H1 (cell line): Measurements from ENCODE around the gene CFAP74. TPM values are rescaled to one million over a fixed set of nuclear protein-coding genes. Genes with fewer than 3 reads are reported as not detected.

Experiments
- BACH1 ChIP-seq: IDR thresholded peaks from 2 replicates; pipeline ENCODE4 v1.6.1; 2012; ENCODE audit warnings: low read length, improper control_type of control experiment
- BCL11A ChIP-seq, 2 experiments: IDR thresholded peaks; one replicate each; pipeline ENCODE4 v1.6.1; 2011; ENCODE audit warnings: low read depth in 2 of 2, low read length in 2 of 2, mild to moderate bottlenecking in 2 of 2
- BRCA1 ChIP-seq: IDR thresholded peaks from 2 replicates; pipeline ENCODE4 v1.6.1; 2012; ENCODE audit warnings: low read depth, low read length, improper control_type of control experiment
- EZH2 ChIP-seq: fragments of 200-600 bp; sonication (generic); IDR thresholded peaks from 2 replicates; pipeline ENCODE4 v1.7.1; 2012; ENCODE audit warnings: low read depth, mild to moderate bottlenecking, moderate library complexity, low read length, inconsistent platforms; ENCODE audit not compliant: severe bottlenecking
- GTF2F1 ChIP-seq: IDR thresholded peaks from 2 replicates; pipeline ENCODE4 v1.6.1; 2012; ENCODE audit warnings: low read depth, low read length, improper control_type of control experiment, borderline replicate concordance
- HDAC6 ChIP-seq: IDR thresholded peaks from one replicate; pipeline ENCODE4 v1.7.1; 2012; ENCODE audit warnings: low read depth, mild to moderate bottlenecking, inconsistent platforms, low read length, moderate library complexity
- NRF1 ChIP-seq: IDR thresholded peaks from 2 replicates; pipeline ENCODE4 v1.6.1; 2011; ENCODE audit warnings: mild to moderate bottlenecking, low read depth, low read length, improper control_type of control experiment
- POLR2A ChIP-seq, 2 experiments: IDR thresholded peaks; 1 replicate in 1 of 2; 2 replicates in 1 of 2; pipeline ENCODE4 v1.6.1; 2011; ENCODE audit warnings: low read depth in 2 of 2, low read length in 2 of 2, mild to moderate bottlenecking in 2 of 2; ENCODE audit errors: control extremely low read depth in 1 of 2
- TAF1 ChIP-seq: IDR thresholded peaks from 2 replicates; pipeline ENCODE4 v1.6.1; 2011; ENCODE audit warnings: mild to moderate bottlenecking, low read depth, low read length
- TCF12 ChIP-seq: IDR thresholded peaks from 2 replicates; pipeline ENCODE4 v1.6.1; 2011; ENCODE audit warnings: low read depth, mild to moderate bottlenecking, low read length
- polyA plus RNA-seq, 7 experiments: library from polyadenylated mRNA; depleted of rRNA in 3 of 7; stranded (reverse) in 5 of 7; unstranded in 2 of 7; fragments of >200 nt in 5 of 7; fragments of 200-250 nt in 2 of 7; gene quantifications; 1 replicate in 5 of 7; 2 replicates in 1 of 7; 4 replicates in 1 of 7; pipeline versions ENCODE4 v1.2.1 to v1.2.3, GENCODE V29; 2011 to 2013; ENCODE audit warnings: missing spikeins in 2 of 7, mixed read lengths in 2 of 7
- total RNA-seq: library from RNA; stranded (reverse); fragmentation: NEBNext Ultra II Directional; extraction: Animal tissue kit (Norgen Biotek cat#: 25700); gene quantifications from 2 replicates; pipeline ENCODE4 v1.2.1, GENCODE V29; 2021
- TF ChIP-seq, protein P1 (sequence below): IDR thresholded peaks from 2 replicates; pipeline ENCODE4 v1.6.1; 2012; ENCODE audit warnings: inconsistent platforms

Gene CFAP74
- total and polyA plus RNA-seq, 2 of the 8 experiments (the other 6 are each of a cell fraction or from before 2014, with no cell fraction given) = 0.09 to 0.20 TPM

DNA sequence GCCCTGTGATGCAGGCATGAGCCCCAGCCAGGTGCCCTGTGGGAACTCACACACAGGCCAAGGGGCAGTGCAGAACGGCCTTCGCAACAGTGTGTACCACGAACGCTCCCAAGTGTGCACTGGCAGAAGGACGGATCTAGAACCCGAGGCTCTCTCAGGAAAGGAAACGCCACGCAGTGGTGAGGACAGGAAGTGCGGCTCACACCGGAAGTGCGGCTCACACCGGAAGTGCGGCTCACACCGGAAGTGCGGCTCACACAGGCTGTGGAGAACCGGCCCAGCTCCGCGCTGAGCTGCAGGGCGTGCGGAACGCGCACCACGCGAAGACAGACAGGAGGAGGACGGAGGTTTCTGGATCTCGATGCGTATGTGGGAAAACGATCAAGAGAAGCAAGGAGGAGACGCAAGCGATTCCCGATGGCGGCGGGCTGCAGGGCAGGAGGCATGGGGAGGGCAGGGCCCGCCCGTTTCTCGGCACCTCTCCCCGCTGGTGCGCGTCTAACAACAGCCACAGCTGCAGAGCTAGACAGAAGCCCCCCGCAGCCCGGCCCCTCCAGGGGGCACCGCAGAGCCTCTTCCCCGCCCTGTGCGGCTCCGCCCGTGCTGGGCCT lies 48.6 kb downstream of the CFAP74 start (continued):
- TF ChIP-seq BACH1 = peak; percentile 81
- TF ChIP-seq POLR2A (IDR thresholded peaks at IDR 0.05; ENCODE audit: control extremely low read depth in 1 of 2, low read depth in 2 of 2, low read length in 2 of 2) = no peak
- no peak for TF ChIP-seq TAF1
- no peak for TF ChIP-seq NRF1
- no peak for TF ChIP-seq EZH2
- TF ChIP-seq BCL11A (IDR thresholded peaks at IDR 0.05; ENCODE audit: low read depth in 2 of 2, low read length in 2 of 2) = no peak
- no peak for TF ChIP-seq TCF12
- no peak for TF ChIP-seq BRCA1
- no peak for TF ChIP-seq HDAC6
- TF ChIP-seq, protein P1, sequence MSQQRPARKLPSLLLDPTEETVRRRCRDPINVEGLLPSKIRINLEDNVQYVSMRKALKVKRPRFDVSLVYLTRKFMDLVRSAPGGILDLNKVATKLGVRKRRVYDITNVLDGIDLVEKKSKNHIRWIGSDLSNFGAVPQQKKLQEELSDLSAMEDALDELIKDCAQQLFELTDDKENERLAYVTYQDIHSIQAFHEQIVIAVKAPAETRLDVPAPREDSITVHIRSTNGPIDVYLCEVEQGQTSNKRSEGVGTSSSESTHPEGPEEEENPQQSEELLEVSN = no peak
- TF ChIP-seq GTF2F1 = no peak
